Measurements from ENCODE around the gene PRTG.
"Not testable (repeated sequence)": the region's sequence is repeated elsewhere in the genome, so short reads cannot be mapped to it uniquely, and the experiment has no call there.

PRTG gene

DNA sequence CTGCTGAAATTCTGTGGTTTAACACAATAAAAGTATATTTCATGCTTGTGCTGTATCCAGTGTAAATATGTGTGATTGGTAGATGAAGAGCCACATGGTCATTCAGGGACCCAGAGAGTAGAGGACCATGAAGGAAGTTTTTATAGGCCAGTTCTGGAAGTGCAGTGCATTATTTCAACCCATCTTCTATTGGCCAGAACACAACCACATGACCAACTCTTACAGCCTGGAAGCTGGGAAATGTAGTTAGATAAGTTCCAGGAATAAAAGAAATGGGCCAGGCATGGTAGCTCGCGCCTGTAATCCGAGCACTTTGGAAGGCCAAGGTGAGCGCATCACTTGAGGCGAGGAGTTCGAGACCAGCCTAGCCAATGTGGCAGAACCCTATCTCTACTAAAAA, 21.4 kb upstream of the PRTG start:
- DNase-seq (ENCODE audit: low read depth in 1 of 2, low spot score in 1 of 2): no peak
- TF ChIP-seq GABPA (IDR thresholded peaks at IDR 0.05; ENCODE audit: low read depth) (no peak), SPI1 (IDR thresholded peaks at IDR 0.05; ENCODE audit: borderline replicate concordance, low read depth) (no peak)
- no peak overlapping the region for H3K4me3 ChIP-seq (replicated peaks; ENCODE audit: insufficient read depth, low read length)
- H3K27ac ChIP-seq (replicated peaks): no peak overlapping the region
- H3K27me3 ChIP-seq (ENCODE audit: insufficient read depth, poor library complexity, severe bottlenecking): no peaks in the 10 kb centered on the region

DNA sequence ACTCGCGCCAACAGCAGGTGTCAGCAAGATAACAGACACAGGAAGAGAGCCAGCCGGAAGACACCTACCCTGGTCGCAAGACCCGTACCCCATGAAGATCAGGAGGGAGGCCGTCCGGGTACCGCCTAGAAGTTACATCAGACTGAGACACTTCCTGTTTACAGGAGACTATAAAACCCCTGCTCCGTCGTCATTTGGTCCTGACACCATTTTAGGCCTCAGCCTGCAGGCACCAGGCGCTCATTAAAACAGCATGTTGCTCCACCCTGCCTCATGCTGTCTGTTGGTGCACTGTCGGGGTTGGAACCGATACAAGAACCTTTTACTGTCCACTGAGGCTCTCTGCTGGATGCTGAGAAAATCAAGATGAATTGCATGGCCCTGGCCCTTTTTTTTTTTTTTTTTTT, 15.6 kb upstream of the PRTG start:
- DNase-seq (ENCODE audit: low read depth in 1 of 2, low spot score in 1 of 2): no peak
- no peaks in the 10 kb centered on the region for H3K27me3 ChIP-seq (ENCODE audit: insufficient read depth, poor library complexity, severe bottlenecking)
- H3K27ac ChIP-seq (replicated peaks): no peak overlapping the region
- TF ChIP-seq GABPA (IDR thresholded peaks at IDR 0.05; ENCODE audit: low read depth): no peak
- TF ChIP-seq, protein P1, sequence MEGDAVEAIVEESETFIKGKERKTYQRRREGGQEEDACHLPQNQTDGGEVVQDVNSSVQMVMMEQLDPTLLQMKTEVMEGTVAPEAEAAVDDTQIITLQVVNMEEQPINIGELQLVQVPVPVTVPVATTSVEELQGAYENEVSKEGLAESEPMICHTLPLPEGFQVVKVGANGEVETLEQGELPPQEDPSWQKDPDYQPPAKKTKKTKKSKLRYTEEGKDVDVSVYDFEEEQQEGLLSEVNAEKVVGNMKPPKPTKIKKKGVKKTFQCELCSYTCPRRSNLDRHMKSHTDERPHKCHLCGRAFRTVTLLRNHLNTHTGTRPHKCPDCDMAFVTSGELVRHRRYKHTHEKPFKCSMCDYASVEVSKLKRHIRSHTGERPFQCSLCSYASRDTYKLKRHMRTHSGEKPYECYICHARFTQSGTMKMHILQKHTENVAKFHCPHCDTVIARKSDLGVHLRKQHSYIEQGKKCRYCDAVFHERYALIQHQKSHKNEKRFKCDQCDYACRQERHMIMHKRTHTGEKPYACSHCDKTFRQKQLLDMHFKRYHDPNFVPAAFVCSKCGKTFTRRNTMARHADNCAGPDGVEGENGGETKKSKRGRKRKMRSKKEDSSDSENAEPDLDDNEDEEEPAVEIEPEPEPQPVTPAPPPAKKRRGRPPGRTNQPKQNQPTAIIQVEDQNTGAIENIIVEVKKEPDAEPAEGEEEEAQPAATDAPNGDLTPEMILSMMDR (IDR thresholded peaks at IDR 0.05; ENCODE audit: insufficient read depth, low read length): no peak
- no peak for TF ChIP-seq POLR2AphosphoS5 (IDR thresholded peaks at IDR 0.05; ENCODE audit: low read depth)
- no peak for TF ChIP-seq SPI1 (IDR thresholded peaks at IDR 0.05; ENCODE audit: borderline replicate concordance, low read depth)
- TF ChIP-seq, protein P2, sequence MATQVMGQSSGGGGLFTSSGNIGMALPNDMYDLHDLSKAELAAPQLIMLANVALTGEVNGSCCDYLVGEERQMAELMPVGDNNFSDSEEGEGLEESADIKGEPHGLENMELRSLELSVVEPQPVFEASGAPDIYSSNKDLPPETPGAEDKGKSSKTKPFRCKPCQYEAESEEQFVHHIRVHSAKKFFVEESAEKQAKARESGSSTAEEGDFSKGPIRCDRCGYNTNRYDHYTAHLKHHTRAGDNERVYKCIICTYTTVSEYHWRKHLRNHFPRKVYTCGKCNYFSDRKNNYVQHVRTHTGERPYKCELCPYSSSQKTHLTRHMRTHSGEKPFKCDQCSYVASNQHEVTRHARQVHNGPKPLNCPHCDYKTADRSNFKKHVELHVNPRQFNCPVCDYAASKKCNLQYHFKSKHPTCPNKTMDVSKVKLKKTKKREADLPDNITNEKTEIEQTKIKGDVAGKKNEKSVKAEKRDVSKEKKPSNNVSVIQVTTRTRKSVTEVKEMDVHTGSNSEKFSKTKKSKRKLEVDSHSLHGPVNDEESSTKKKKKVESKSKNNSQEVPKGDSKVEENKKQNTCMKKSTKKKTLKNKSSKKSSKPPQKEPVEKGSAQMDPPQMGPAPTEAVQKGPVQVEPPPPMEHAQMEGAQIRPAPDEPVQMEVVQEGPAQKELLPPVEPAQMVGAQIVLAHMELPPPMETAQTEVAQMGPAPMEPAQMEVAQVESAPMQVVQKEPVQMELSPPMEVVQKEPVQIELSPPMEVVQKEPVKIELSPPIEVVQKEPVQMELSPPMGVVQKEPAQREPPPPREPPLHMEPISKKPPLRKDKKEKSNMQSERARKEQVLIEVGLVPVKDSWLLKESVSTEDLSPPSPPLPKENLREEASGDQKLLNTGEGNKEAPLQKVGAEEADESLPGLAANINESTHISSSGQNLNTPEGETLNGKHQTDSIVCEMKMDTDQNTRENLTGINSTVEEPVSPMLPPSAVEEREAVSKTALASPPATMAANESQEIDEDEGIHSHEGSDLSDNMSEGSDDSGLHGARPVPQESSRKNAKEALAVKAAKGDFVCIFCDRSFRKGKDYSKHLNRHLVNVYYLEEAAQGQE (IDR thresholded peaks at IDR 0.05; ENCODE audit: insufficient replicate concordance, low read depth): no peak
- H3K4me3 ChIP-seq (replicated peaks; ENCODE audit: insufficient read depth, low read length): no peak overlapping the region

- H3K4me3 ChIP-seq (replicated peaks; ENCODE audit: insufficient read depth, low read length); H3K27ac ChIP-seq (replicated peaks); H3K27me3 ChIP-seq (ENCODE audit: insufficient read depth, poor library complexity, severe bottlenecking); DNase-seq (ENCODE audit: low read depth in 1 of 2, low spot score in 1 of 2): not testable (repeated sequence)
Observed at GRCh38 chr15:55753433-55753832, 10.5 kb upstream of the PRTG start.

GRCh38 chr15:55750706-55751105, 7.8 kb upstream of the PRTG start:
- no peak for DNase-seq (ENCODE audit: low read depth in 1 of 2, low spot score in 1 of 2)
- Histone ChIP-seq H3K27ac (replicated peaks) (no peak overlapping the region), H3K27me3 (ENCODE audit: insufficient read depth, poor library complexity, severe bottlenecking) (peaks cover 2% of the 10 kb centered on the region), H3K4me3 (replicated peaks; ENCODE audit: insufficient read depth, low read length) (no peak overlapping the region)
- TF ChIP-seq POLR2AphosphoS5 (IDR thresholded peaks at IDR 0.05; ENCODE audit: low read depth) (no peak), SPI1 (IDR thresholded peaks at IDR 0.05; ENCODE audit: borderline replicate concordance, low read depth) (no peak)
- TF ChIP-seq, protein P2 (IDR thresholded peaks at IDR 0.05; ENCODE audit: insufficient replicate concordance, low read depth): no peak

- TF ChIP-seq GABPA (IDR thresholded peaks at IDR 0.05; ENCODE audit: low read depth): no peak
- no peak for TF ChIP-seq POLR2AphosphoS5 (IDR thresholded peaks at IDR 0.05; ENCODE audit: low read depth)
- no peak for TF ChIP-seq SPI1 (IDR thresholded peaks at IDR 0.05; ENCODE audit: borderline replicate concordance, low read depth)
- TF ChIP-seq, protein P2 (IDR thresholded peaks at IDR 0.05; ENCODE audit: insufficient replicate concordance, low read depth): no peak
- TF ChIP-seq, protein P1 (IDR thresholded peaks at IDR 0.05; ENCODE audit: insufficient read depth, low read length): no peak
- Histone ChIP-seq H3K27ac (replicated peaks) (no peak overlapping the region), H3K27me3 (ENCODE audit: insufficient read depth, poor library complexity, severe bottlenecking) (peaks cover 45% of the 10 kb centered on the region), H3K4me3 (replicated peaks; ENCODE audit: insufficient read depth, low read length) (no peak overlapping the region)
- DNase-seq (ENCODE audit: low read depth in 1 of 2, low spot score in 1 of 2): no peak
Observed at GRCh38 chr15:55743729-55744655, 1.0 kb upstream of the PRTG start.
